Hindlimb muscle (tissue), 1 donor: ENCODE data around the gene CHPF2. TPM values are rescaled to one million over a fixed set of nuclear protein-coding genes. Genes with fewer than 3 reads are reported as not detected.

Source experiments
- DNase-seq: peaks from one replicate; pipeline ENCODE4 v3.0.0-alpha.2; 2013
- polyA plus RNA-seq: library from polyadenylated mRNA; unstranded; fragments of 120-200 nt; gene quantifications from one replicate; pipeline ENCODE4 v1.2.1, GENCODE V29; 2013; ENCODE audit not compliant: insufficient read length

CHPF2 gene
- polyA plus RNA-seq, 1 donor = 22.2 TPM

- DNase-seq = no peak
Observed at GRCh38 chr7:151269511-151269910, 37.2 kb downstream of the CHPF2 start.

GRCh38 chr7:151271699-151272355, 39.5 kb downstream of the CHPF2 start:
- no peak for DNase-seq

- DNase-seq = no peak
Observed at GRCh38 chr7:151272405-151272804, 40.1 kb downstream of the CHPF2 start.

DNA sequence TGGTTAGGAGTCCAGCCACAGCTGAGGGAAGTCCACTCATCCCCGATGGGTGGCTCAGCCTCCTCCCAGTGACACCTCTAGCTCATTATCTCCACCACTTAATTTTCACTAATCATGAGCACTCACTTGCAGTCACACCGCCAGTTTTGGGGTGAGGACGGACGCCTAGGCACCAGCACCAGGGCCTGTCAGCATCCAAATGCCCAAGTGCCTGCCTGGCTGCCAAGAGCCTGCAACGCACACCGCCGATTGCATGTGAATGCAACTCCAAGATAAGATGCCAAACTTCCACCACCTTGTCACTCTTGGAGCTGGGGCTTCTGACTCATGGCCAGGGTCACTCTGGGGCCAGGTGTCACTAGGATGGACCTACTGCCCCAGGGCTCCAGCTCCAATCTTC, 40.6 kb downstream of the CHPF2 start:
- no peak for DNase-seq

DNA sequence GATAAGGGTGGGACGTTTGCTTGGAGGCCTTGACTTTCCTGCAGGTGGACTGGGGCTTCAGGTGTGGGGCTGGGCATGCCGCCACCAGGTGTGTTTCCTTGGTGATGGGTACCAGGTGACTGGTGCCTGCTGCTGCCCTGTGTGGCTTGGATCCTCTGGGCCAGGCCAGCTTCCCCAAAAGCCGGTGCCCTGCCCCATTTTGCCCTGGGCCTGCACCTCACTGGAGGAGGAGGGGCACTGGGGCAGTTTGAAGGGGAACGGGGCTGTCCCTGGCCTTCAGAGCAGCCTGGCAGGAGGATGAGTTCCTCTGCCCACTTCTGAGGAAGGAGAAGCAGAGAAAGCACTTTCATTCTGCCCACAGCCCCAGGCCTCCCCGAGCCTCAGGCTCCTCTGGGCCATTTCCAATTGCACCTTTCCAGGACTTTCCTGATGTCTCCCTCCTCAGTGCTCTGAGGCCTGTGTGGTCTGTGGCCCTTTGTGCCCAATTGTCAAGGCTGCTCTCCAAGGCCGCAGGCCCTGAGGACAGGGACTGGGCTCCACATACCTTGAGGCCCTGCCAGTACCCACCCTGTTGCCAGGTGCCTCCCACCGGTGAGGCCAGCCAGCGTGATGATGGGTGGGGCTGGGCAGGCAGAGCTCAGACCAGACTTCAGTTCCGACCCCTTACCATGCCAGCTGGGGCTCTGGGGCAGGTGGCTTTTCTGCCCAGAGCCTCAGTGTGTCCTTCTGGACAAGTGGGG, 41.5 kb downstream of the CHPF2 start:
- no peak for DNase-seq

DNA sequence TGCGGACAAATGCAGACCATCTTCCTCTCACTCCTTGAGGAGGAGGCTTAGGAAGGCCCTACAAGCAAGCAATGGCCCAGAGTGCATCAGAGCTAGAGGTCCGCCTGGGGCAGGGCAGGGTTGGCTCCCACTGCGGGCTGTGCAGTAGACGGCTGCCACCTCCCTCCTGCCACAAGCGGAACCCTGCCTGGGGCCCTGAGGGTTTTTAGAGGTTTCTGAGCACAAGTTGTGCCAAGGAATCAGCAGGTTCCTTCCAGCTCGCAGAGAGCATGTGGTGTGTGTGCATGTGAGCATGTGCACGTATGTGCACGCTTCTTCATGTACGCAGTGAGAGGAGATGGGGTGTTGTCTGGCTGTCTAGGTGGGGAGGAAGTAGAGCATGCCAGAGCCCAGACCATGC, 42.1 kb downstream of the CHPF2 start:
- no peak for DNase-seq

DNA sequence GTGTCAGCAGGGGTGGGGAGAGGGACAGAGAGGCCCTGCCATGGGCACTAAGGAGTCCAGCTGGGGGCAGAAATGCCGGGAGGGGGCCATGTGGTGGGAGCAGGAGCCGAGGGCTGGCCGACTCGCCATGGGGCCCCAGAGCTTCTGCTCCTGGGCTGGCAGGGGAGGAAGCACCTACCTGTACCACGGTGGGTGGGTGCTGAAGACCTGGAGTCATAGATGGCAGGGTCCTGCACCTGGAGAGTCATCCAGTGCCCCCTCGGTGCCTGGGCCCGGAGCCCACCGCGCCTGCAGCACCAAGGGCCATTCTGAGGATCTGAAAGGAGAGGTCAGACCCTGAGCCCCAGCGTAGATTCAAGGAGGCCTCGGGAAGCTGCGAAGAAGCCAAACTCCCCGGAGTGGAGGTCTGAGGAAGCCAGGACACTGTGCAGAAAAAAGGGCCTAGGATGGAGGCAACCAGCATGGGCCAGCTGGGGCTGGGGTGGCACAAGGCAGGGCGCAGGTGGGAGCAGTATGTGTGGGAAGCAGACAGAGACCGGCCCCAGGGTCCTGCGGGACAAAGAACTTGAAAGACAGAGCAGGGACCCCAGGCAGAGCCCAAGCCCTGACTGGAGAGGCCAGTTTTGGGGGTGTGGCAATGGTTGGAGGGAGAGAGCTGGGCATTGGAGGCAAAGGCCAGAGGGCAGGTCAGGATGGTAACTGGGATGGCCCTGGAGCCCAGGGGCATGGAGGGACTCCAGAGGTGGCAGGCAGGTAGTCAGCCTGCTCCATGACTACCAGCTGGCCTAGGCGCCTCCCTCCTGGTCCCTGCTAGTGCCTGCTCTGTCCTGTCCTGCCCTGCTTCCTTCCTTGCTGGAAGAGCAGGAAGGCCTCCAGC, 42.9 kb downstream of the CHPF2 start:
- no peak for DNase-seq

GRCh38 chr7:151275813-151276577, 43.7 kb downstream of the CHPF2 start:
- DNase-seq = no peak

DNA sequence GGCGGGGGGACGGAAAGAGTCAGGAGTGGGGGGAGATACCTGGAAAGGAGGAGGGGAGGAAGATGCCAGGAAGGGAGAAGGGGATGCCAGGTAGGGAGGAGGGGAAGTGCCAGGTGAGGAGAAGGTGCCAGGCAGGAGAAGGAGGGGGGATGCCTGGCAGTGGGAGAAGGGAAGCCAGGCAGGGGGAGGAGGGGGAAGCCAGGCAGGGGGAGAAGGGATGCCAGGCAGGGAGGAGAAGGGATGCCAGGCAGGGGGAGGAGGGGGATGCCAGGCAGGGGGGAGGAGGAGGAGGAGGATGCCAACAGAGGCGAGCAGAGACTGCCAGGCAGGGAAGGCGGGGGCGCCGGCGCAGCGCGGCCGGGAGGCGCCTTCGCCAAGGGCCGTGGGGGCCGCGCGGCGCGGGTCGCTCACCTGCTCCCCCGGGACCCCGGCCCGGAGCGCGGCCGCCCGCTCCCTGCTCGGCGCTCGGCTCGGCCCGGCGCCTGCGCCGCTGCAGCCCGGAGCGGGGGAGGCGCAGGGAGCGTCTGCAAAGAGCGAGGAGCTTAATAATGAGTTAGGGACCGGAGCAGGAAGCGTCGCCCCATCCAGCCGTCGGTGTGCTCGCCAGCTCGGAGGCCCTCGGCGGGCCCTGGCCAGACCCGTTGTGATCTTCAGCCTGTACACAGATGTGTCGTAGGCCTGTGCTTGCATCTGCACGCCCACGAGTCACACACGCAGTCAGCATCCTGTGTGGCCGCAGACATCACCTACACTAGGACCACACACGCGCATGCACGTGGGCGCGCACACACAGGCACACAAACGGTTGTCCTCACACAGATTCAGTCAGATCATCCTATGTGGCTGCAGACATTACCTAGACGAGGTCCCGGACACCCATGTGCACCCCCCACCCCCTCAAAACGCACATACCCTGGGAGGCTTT, 44.6 kb downstream of the CHPF2 start:
- DNase-seq = peak; percentile 76

- DNase-seq = no peak
Observed at GRCh38 chr7:151277631-151278030, 45.3 kb downstream of the CHPF2 start.

- DNase-seq = no peak
Observed at GRCh38 chr7:151278949-151279348, 46.7 kb downstream of the CHPF2 start.

DNA sequence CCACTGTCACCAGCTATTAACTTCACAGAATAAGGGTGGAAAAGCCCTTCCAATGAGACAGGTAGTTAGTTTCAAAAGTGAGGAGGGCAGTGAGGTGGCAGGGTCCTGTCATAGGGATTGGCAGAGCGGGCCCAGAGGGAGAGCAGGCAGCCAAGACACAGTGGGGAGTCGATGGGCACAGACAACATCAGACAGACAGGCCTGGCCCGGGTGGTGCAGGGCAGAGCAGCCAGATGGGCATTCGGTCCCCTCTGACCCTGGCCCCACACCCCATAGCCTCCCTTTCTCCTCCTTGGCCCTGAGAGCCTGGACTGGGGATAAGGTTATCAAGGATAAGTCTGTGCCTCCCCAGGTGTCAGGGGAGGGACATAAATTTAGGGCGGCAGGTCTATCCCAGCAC, 47.6 kb downstream of the CHPF2 start:
- DNase-seq = no peak

- DNase-seq = no peak
Observed at GRCh38 chr7:151280388-151281019, 48.2 kb downstream of the CHPF2 start.

DNA sequence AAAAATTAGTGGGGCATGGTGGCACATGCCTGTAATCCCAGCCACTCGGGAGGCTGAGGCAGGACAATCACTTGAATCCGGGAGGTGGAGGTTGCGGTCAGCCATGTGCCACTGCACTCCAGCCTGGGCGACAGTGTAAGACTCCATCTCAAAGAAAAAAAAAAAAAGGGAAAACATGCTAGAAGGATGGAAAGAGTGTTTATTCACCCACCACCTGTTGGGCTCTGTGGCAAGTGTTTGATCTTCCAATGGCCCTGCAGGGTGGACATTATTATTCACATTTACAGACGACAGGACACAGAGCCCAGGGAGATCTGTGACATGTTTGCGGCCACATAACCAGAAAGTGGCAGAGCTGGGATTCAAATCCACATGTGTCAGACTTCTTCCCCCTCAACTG, 49.4 kb downstream of the CHPF2 start:
- no peak for DNase-seq

DNA sequence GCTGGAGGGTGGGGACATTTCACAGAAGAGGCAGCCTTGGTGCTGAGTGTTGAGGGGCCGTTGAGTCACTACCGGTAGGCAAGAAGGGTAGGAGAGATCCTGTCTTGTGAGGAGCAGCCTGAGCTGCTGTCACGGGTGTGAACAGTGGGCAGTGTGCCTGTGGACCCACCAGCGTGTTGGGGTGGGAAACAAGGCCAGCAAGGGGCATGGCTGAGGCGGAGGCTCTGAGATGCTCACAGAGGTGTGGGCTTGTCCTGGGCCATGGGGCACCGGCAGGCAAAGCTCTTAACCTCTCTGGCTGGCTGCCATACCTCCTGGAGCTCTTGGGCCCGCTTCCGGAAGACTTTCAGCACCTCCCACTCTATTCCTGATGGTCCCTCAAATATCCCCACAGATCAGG, 49.8 kb downstream of the CHPF2 start:
- no peak for DNase-seq

DNA sequence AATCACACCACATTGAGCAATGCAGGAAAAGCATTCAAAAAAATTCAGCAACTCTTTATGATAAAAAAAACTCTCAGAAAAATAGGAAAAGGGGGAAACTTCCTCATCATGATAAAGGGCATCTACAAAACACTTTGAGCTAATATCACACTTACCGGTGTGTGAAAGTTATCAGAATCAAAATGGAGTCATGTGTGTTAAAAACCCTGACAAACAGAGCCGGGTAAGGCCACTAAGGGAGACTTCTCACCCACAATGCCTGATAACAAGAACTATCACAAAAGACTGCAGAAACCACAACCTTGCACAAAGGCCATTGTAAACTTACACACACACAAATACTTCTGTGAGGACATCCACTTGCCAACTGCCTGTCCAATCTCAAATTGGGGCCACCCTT, 51.0 kb downstream of the CHPF2 start:
- DNase-seq = no peak

DNA sequence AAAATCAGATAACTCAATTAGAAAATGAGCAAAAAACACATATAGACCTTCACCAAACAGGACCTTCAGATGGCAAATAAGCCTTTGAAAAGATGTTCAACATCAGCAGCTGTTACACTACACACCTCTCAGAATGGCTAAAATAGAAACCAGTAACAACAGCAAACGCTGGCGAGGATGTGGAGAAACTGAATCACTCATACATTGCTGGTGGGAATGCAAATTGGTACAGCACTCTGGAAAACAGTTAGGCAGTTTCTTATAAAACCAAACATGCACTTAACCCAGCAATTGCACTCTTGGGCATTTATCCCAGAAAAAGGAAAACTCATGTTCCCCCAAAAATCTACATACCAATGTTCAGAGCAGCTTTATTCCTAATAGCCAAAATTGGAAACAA, 53.9 kb downstream of the CHPF2 start:
- no peak for DNase-seq
